Ishikawa (cell line): ENCODE measurements around the gene APBA2.

Experiments
- CEBPB ChIP-seq: IDR thresholded peaks from 2 replicates; pipeline ENCODE4 v1.6.1; 2012
- CREB1 ChIP-seq: IDR thresholded peaks from 2 replicates; pipeline ENCODE4 v1.6.1; 2012; ENCODE audit warnings: low read depth
- EGR1 ChIP-seq: IDR thresholded peaks from 2 replicates; pipeline ENCODE4 v1.6.1; 2012
- EP300 ChIP-seq: IDR thresholded peaks from 2 replicates; pipeline ENCODE4 v1.6.1; 2012; ENCODE audit warnings: borderline replicate concordance
- FOXM1 ChIP-seq: IDR thresholded peaks from 2 replicates; pipeline ENCODE4 v1.6.1; 2012; ENCODE audit warnings: low read depth, borderline replicate concordance
- NFIC ChIP-seq: IDR thresholded peaks from 2 replicates; pipeline ENCODE4 v1.6.1; 2012
- RAD21 ChIP-seq: IDR thresholded peaks from 2 replicates; pipeline ENCODE4 v1.6.1; 2012; ENCODE audit warnings: low read depth
- TAF1 ChIP-seq: IDR thresholded peaks from 2 replicates; pipeline ENCODE4 v1.6.1; 2012; ENCODE audit warnings: low read depth, mild to moderate bottlenecking
- TCF12 ChIP-seq: IDR thresholded peaks from 2 replicates; pipeline ENCODE4 v1.6.1; 2012; ENCODE audit warnings: low read depth
- TEAD4 ChIP-seq: IDR thresholded peaks from 2 replicates; pipeline ENCODE4 v1.6.1; 2012
- YY1 ChIP-seq: IDR thresholded peaks from 2 replicates; pipeline ENCODE4 v1.6.1; 2012; ENCODE audit warnings: low read depth
- ZBTB7A ChIP-seq: IDR thresholded peaks from 2 replicates; pipeline ENCODE4 v1.6.1; 2012; ENCODE audit warnings: low read depth
- TF ChIP-seq, protein P1 (sequence below): IDR thresholded peaks from 2 replicates; pipeline ENCODE4 v1.6.1; 2012; ENCODE audit warnings: low read depth, mild to moderate bottlenecking
- TF ChIP-seq, protein P2 (sequence below): IDR thresholded peaks from 2 replicates; pipeline ENCODE4 v1.6.1; 2012
- TF ChIP-seq, protein P3 (sequence below): IDR thresholded peaks from 2 replicates; pipeline ENCODE4 v1.6.1; 2012

APBA2 gene

DNA sequence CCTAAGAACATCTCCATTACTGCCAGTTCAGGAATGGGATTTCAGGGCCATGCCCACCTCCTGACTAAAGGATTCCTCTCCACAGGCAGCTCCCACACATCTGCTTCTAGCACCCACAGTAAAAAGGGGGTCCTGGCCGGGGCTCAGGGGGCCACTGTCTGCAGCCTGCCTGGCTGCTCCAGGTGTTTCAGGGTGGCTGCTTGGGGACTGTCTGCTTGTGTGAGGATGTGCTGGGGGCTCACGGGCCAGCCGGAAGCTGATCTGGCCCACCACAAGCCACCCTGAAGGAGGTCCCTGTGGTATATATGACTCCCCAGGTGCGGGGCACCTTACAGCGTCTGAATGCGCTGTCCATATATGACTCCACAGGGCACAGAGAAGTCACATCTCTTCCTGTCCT is 248.5 kb downstream of the APBA2 start:
- TF ChIP-seq RAD21 (no peak), ZBTB7A (no peak), EP300 (no peak), TEAD4 (no peak), TAF1 (no peak), CREB1 (no peak), EGR1 (no peak)
- TF ChIP-seq, protein P1, sequence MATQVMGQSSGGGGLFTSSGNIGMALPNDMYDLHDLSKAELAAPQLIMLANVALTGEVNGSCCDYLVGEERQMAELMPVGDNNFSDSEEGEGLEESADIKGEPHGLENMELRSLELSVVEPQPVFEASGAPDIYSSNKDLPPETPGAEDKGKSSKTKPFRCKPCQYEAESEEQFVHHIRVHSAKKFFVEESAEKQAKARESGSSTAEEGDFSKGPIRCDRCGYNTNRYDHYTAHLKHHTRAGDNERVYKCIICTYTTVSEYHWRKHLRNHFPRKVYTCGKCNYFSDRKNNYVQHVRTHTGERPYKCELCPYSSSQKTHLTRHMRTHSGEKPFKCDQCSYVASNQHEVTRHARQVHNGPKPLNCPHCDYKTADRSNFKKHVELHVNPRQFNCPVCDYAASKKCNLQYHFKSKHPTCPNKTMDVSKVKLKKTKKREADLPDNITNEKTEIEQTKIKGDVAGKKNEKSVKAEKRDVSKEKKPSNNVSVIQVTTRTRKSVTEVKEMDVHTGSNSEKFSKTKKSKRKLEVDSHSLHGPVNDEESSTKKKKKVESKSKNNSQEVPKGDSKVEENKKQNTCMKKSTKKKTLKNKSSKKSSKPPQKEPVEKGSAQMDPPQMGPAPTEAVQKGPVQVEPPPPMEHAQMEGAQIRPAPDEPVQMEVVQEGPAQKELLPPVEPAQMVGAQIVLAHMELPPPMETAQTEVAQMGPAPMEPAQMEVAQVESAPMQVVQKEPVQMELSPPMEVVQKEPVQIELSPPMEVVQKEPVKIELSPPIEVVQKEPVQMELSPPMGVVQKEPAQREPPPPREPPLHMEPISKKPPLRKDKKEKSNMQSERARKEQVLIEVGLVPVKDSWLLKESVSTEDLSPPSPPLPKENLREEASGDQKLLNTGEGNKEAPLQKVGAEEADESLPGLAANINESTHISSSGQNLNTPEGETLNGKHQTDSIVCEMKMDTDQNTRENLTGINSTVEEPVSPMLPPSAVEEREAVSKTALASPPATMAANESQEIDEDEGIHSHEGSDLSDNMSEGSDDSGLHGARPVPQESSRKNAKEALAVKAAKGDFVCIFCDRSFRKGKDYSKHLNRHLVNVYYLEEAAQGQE: no peak
- TF ChIP-seq, protein P2, sequence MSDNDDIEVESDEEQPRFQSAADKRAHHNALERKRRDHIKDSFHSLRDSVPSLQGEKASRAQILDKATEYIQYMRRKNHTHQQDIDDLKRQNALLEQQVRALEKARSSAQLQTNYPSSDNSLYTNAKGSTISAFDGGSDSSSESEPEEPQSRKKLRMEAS: no peak

DNA sequence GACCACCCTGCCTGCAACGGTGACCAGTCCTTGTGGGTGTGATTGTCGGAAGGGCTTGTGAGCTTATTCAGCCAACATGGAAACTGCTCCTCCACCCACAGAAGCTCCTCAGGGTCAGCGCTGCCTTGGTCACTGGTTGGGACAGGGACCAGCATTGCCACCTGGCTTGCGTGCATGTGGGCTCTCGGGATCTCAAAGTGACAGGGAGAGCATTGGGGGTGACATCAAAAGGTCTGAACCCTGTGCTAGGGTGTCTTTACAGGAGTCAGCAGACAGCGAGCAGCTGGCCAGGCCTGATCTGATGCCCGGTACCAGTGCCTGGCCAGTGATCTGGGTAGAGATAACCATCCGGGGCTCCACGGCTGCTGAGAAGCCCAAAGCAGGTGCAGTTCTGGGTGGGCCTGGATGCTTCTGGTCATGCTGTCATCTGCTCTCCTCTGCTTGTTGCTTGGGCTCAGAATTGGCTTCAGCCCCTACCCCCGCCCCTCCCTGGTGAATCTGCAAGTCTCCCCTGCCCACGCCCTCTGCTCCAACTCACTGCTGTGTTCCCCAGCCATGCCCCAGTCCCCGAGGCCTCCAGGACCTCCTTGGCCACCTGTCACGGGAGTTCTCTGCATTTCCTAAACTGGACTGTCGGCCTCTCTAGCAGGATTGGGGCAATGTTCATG is 249.0 kb downstream of the APBA2 start:
- TF ChIP-seq CREB1 (no peak), TEAD4 (no peak)

DNA sequence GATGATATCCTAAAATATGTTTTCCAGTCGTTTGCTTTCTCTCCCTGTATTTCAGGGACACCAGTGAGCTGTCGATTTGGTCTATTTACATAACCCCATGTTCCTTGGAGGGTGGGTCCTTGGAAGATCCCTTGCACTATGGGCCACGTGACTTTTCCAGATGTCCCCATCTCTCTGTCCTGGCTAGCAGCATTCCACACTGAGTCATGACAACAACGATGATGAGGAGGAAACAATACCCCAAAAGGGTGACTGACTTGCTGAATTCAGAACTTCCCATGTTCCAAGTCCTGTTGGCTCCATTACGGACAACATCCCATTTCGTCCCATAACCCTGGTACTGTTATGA is 249.5 kb downstream of the APBA2 start:
- TF ChIP-seq, protein P3, sequence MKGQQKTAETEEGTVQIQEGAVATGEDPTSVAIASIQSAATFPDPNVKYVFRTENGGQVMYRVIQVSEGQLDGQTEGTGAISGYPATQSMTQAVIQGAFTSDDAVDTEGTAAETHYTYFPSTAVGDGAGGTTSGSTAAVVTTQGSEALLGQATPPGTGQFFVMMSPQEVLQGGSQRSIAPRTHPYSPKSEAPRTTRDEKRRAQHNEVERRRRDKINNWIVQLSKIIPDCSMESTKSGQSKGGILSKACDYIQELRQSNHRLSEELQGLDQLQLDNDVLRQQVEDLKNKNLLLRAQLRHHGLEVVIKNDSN: peak; percentile 31; the same call in 1 of the 2 replicates
- no peak for TF ChIP-seq CREB1
- TF ChIP-seq, protein P1: no peak
- TF ChIP-seq RAD21: no peak
- no peak for TF ChIP-seq TCF12
- TF ChIP-seq TEAD4: no peak

DNA sequence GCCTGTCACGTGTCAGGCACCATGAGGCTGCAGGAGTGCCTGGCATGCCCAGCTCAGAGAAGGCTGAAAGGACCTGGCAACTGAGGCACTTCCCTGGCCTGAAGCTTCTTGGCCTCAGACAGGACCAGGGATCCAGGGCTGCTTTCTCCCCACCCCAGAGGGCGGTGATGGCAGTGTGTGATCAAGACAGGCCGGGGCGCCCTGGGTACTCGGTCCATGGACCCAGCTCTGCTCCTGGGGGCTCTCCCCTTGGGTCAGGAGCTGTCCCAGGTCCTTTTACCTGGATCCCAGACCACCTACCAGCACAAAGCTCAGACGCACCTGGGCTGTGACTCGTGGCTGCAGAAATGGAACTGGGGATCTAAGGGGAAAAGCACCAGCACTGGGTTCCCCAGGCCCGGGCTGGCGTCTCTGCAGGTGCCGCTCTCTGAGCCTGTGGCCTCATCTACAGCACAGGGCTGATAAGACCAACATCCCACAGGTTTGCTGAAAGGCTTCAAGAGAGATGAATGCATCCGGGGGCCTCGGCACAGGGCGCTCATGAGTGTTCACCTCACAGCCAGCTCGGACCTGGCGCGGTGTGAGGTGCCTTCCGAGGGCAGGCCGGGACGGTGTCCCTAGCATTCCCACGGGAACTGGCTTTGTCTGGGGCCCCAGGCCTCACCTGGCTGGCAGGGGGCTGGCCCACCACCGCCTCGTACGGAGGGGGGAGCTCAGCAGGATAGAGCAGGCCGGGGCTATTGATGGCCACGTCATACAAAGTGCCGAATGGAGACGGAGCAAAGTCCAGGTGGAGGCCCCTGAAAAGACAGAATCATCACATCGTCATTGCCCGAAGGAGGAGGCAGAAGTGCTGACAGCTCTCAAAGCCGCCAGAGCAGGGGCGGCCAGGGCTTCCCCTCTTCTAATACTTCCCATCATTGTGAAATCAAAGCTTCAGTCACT is 250.2 kb downstream of the APBA2 start:
- TF ChIP-seq, protein P3: no peak
- TF ChIP-seq, protein P1: 0 out of 2 replicates have a peak, but pooled peaks have one; percentile 34
- no peak for TF ChIP-seq CEBPB
- TF ChIP-seq EGR1: no peak
- no peak for TF ChIP-seq EP300
- no peak for TF ChIP-seq FOXM1

DNA sequence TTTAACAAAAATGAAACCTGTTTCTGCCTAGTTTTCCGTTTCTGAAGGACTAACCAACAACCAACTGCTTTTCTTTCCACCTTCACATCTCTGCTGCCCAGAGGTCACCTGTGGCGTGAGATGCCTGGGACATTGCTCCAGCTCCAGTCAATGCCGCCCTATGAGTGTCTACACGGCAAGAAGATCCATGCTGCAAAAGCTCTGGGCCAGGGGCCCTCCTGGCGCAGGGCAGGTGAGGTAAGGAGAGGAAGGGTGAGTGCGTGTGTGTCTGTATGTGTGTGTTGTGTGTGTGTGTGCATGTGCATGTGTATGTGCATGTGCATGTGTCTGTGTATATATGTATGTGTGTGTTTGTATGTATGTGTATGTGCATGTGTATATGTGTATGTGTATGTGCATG is 252.5 kb downstream of the APBA2 start:
- TF ChIP-seq TCF12 (no peak), CREB1 (no peak), RAD21 (no peak), TEAD4 (no peak), YY1 (no peak), EP300 (no peak), FOXM1 (no peak), ZBTB7A (no peak), TAF1 (no peak), NFIC (no peak), EGR1 (no peak), CEBPB (no peak)
- TF ChIP-seq, protein P3: no peak
- TF ChIP-seq, protein P2: no peak
- TF ChIP-seq, protein P1: no peak
